Activated CD4-positive, alpha-beta T cell treated with anti-CD3 and anti-CD28 coated beads, Interleukin-2, amount 10 ng/mL, durations not matched to agents 24 days and 14 days (primary cell): ENCODE results near the gene TBC1D2. TPM values are rescaled to one million over a fixed set of nuclear protein-coding genes. Genes with fewer than 3 reads are reported as not detected.
"Not testable (repeated sequence)": the region's sequence is repeated elsewhere in the genome, so short reads cannot be mapped to it uniquely, and the experiment has no call there.

ENCODE experiments used
- DNase-seq: peaks from one replicate; pipeline ENCODE4 v3.0.0; 2022
- H3K27ac Mint-ChIP-seq: one replicate; pipeline ENCODE4 v1.8.0; 2022; ENCODE audit warnings: mild to moderate bottlenecking, mixed read lengths
- H3K27me3 Mint-ChIP-seq: one replicate; pipeline ENCODE4 v1.8.0; 2022; ENCODE audit warnings: mixed read lengths
- H3K36me3 Mint-ChIP-seq: one replicate; pipeline ENCODE4 v1.8.0; 2022; ENCODE audit warnings: low read depth, mild to moderate bottlenecking, mixed read lengths
- H3K4me1 Mint-ChIP-seq: one replicate; pipeline ENCODE4 v1.8.0; 2021; ENCODE audit warnings: mixed read lengths
- H3K4me3 Mint-ChIP-seq: one replicate; pipeline ENCODE4 v1.8.0; 2022; ENCODE audit warnings: mild to moderate bottlenecking, moderate library complexity, mixed read lengths
- H3K9me3 Mint-ChIP-seq: one replicate; pipeline ENCODE4 v1.8.0; 2021; ENCODE audit warnings: mixed read lengths
- intact Hi-C: fragments of 100-400 bp; cut with micrococcal nuclease; formaldehyde crosslinking; loops from one replicate; pipeline ENCODE4 v1.15.1; 2023
- total RNA-seq: library from RNA; stranded (reverse); gene quantifications from 2 replicates; pipeline ENCODE4 v1.2.3, GENCODE V29; 2022

Gene TBC1D2
- total RNA-seq, 1 donor from 2014 or later, result 1.6 TPM

GRCh38 chr9:98181746-98182068 lies 73.7 kb downstream of the TBC1D2 start:
- no peak for DNase-seq

GRCh38 chr9:98180996-98181395 lies 74.5 kb downstream of the TBC1D2 start:
- Mint-ChIP-seq H3K27ac (no peak overlapping the region), H3K27me3 (no peaks in the 10 kb centered on the region), H3K4me1 (no peaks in the 10 kb centered on the region), H3K9me3 (no peaks in the 10 kb centered on the region), H3K4me3 (no peak overlapping the region), H3K36me3 (no peaks in the 10 kb centered on the region)
- intact Hi-C loops, result no loop called here
- DNase-seq, result no peak

More at GRCh38 chr9:98181746-98182068, 73.7 kb downstream of the TBC1D2 start:
- Mint-ChIP-seq H3K4me3 (no peak overlapping the region), H3K27me3 (no peaks in the 10 kb centered on the region), H3K27ac (no peak overlapping the region), H3K9me3 (no peaks in the 10 kb centered on the region), H3K36me3 (no peaks in the 10 kb centered on the region), H3K4me1 (no peaks in the 10 kb centered on the region)
- intact Hi-C loops, result no loop called here

- no peak for DNase-seq
- Mint-ChIP-seq H3K9me3 (no peaks in the 10 kb centered on the region), H3K4me3 (no peak overlapping the region), H3K27me3 (no peaks in the 10 kb centered on the region), H3K36me3 (no peaks in the 10 kb centered on the region), H3K4me1 (no peaks in the 10 kb centered on the region), H3K27ac (no peak overlapping the region)
- intact Hi-C loops, result no loop called here
These were observed 76.3 kb downstream of the TBC1D2 start for GRCh38 chr9:98178874-98179850.

GRCh38 chr9:98176391-98177259 lies 78.8 kb downstream of the TBC1D2 start:
- Mint-ChIP-seq H3K4me1 (no peaks in the 10 kb centered on the region), H3K27me3 (no peaks in the 10 kb centered on the region), H3K9me3 (no peaks in the 10 kb centered on the region), H3K36me3 (no peaks in the 10 kb centered on the region), H3K4me3 (no peak overlapping the region), H3K27ac (no peak overlapping the region)
- intact Hi-C loops, result no loop called here
- DNase-seq, result no peak

- H3K4me3 Mint-ChIP-seq, result no peak overlapping the region
These were observed 79.7 kb downstream of the TBC1D2 start for GRCh38 chr9:98175762-98176161.

GRCh38 chr9:98175028-98175569 lies 80.3 kb downstream of the TBC1D2 start:
- Mint-ChIP-seq H3K9me3 (no peaks in the 10 kb centered on the region), H3K4me3 (no peak overlapping the region), H3K4me1 (peaks cover under 1% of the 10 kb centered on the region), H3K27me3 (no peaks in the 10 kb centered on the region), H3K36me3 (no peaks in the 10 kb centered on the region), H3K27ac (no peak overlapping the region)
- DNase-seq, result no peak
- intact Hi-C loops, result no loop called here

More at GRCh38 chr9:98175762-98176161, 79.7 kb downstream of the TBC1D2 start:
- H3K9me3 Mint-ChIP-seq, result no peaks in the 10 kb centered on the region
- no peaks in the 10 kb centered on the region for H3K27me3 Mint-ChIP-seq
- no peaks in the 10 kb centered on the region for H3K36me3 Mint-ChIP-seq
- no peak overlapping the region for H3K27ac Mint-ChIP-seq
- no peak for DNase-seq
- intact Hi-C loops, result no loop called here
- H3K4me1 Mint-ChIP-seq, result no peaks in the 10 kb centered on the region

- intact Hi-C loops, H3K4me1 Mint-ChIP-seq, H3K27ac Mint-ChIP-seq, DNase-seq, H3K9me3 Mint-ChIP-seq, H3K36me3 Mint-ChIP-seq, H3K4me3 Mint-ChIP-seq, H3K27me3 Mint-ChIP-seq: not testable (repeated sequence)
These were observed 80.9 kb downstream of the TBC1D2 start for GRCh38 chr9:98174502-98174918.

- DNase-seq, result no peak
- no peak overlapping the region for H3K27ac Mint-ChIP-seq
- peaks cover 12% of the 10 kb centered on the region for H3K4me1 Mint-ChIP-seq
- H3K36me3 Mint-ChIP-seq, result no peaks in the 10 kb centered on the region
- intact Hi-C loops, result no loop called here
- no peak overlapping the region for H3K4me3 Mint-ChIP-seq
- no peaks in the 10 kb centered on the region for H3K9me3 Mint-ChIP-seq
- no peaks in the 10 kb centered on the region for H3K27me3 Mint-ChIP-seq
These were observed 82.3 kb downstream of the TBC1D2 start for GRCh38 chr9:98173181-98173580.

- no peak for DNase-seq
- intact Hi-C loops, result no loop called here
- H3K9me3 Mint-ChIP-seq, result no peaks in the 10 kb centered on the region
These were observed 82.8 kb downstream of the TBC1D2 start for GRCh38 chr9:98172604-98173003.

GRCh38 chr9:98171176-98171925 lies 84.1 kb downstream of the TBC1D2 start:
- Mint-ChIP-seq H3K27ac (no peak overlapping the region), H3K36me3 (no peaks in the 10 kb centered on the region), H3K4me1 (peaks cover 12% of the 10 kb centered on the region), H3K9me3 (no peaks in the 10 kb centered on the region), H3K27me3 (no peaks in the 10 kb centered on the region), H3K4me3 (no peak overlapping the region)
- DNase-seq, result no peak
- intact Hi-C loops, result no loop called here

More at GRCh38 chr9:98172604-98173003, 82.8 kb downstream of the TBC1D2 start:
- Mint-ChIP-seq H3K27me3 (no peaks in the 10 kb centered on the region), H3K4me3 (no peak overlapping the region), H3K4me1 (peaks cover 12% of the 10 kb centered on the region), H3K36me3 (no peaks in the 10 kb centered on the region), H3K27ac (no peak overlapping the region)

GRCh38 chr9:98168941-98169488 lies 86.4 kb downstream of the TBC1D2 start:
- no peak for DNase-seq
- H3K36me3 Mint-ChIP-seq, result no peaks in the 10 kb centered on the region
- H3K27ac Mint-ChIP-seq, result no peak overlapping the region
- intact Hi-C loops, result no loop called here
- peaks cover 12% of the 10 kb centered on the region for H3K4me1 Mint-ChIP-seq
- no peak overlapping the region for H3K4me3 Mint-ChIP-seq
- H3K27me3 Mint-ChIP-seq, result no peaks in the 10 kb centered on the region
- H3K9me3 Mint-ChIP-seq, result no peaks in the 10 kb centered on the region

- Mint-ChIP-seq H3K36me3 (no peaks in the 10 kb centered on the region), H3K4me1 (peaks cover 14% of the 10 kb centered on the region), H3K4me3 (no peak overlapping the region), H3K27me3 (no peaks in the 10 kb centered on the region), H3K9me3 (no peaks in the 10 kb centered on the region), H3K27ac (no peak overlapping the region)
- no peak for DNase-seq
- intact Hi-C loops, result no loop called here
These were observed 87.2 kb downstream of the TBC1D2 start for GRCh38 chr9:98168153-98168780.

GRCh38 chr9:98164912-98165311 lies 90.5 kb downstream of the TBC1D2 start:
- no peak for DNase-seq
- intact Hi-C loops, result no loop called here
- no peaks in the 10 kb centered on the region for H3K9me3 Mint-ChIP-seq
- no peak overlapping the region for H3K27ac Mint-ChIP-seq
- H3K36me3 Mint-ChIP-seq, result no peaks in the 10 kb centered on the region
- H3K27me3 Mint-ChIP-seq, result no peaks in the 10 kb centered on the region
- H3K4me3 Mint-ChIP-seq, result no peak overlapping the region
- H3K4me1 Mint-ChIP-seq, result peaks cover 12% of the 10 kb centered on the region
